Measurements from ENCODE around the gene PTPN13. TPM values are rescaled to one million over a fixed set of nuclear protein-coding genes. Genes with fewer than 3 reads are reported as not detected.

The PTPN13 gene
- total RNA-seq, 1 experiment from 2014 or later, result 12.1 TPM

DNA sequence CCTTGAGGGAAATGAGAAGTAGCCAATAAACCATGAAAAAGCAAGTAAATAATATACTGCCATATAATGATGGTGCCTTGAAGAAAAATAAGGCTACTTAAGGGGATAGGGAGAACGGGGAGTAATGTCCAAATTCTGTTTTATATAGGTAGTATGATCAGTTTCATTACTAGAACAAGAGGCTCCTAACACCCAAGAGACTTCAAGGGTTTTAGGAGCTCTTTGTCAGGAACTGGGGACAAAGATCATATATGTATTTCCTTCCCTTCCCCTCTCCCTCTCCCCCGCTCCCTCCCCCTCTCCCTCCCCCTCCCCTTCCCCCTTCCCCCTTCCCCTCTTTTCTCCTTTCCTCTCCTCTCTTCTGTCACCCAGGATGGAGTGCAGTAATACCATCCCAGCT, 127.3 kb downstream of the PTPN13 start:
- no peak for DNase-seq
- no peak for ATAC-seq
- Histone ChIP-seq H3K79me2 (ENCODE audit: low read length) (no peaks in the 10 kb centered on the region), H2AFZ (ENCODE audit: low read length) (no peak overlapping the region), H3K4me2 (ENCODE audit: low read length) (no peak overlapping the region), H4K20me1 (ENCODE audit: low read length) (no peaks in the 10 kb centered on the region), H3F3A (ENCODE audit: low read length, unreplicated experiment) (no peaks in the 10 kb centered on the region), H3K27ac (ENCODE audit: low read length) (no peak overlapping the region), H3K4me1 (ENCODE audit: insufficient read depth, low read length) (peaks cover 12% of the 10 kb centered on the region), H3K4me3 (ENCODE audit: low read length) (no peak overlapping the region), H3K9me2 (replicated peaks; ENCODE audit: low read length) (no peaks in the 10 kb centered on the region), H3K27me3 (ENCODE audit: low read length) (no peaks in the 10 kb centered on the region), H3K36me3 (ENCODE audit: low read depth, low read length) (no peaks in the 10 kb centered on the region), H3K9ac (ENCODE audit: low read length) (no peak overlapping the region), H3K9me3 (ENCODE audit: low read length) (no peaks in the 10 kb centered on the region)
- CTCF ChIA-PET, result no interaction called here
- intact Hi-C loops (cut with micrococcal nuclease), result loop anchor here (10.0 kb wide), 1 partner anchor 127 kb away; the partner anchor contains the start of gene PTPN13
- TF ChIP-seq EZH2 (IDR thresholded peaks at IDR 0.05; ENCODE audit: low read length, unreplicated experiment) (no peak), EZH2phosphoT487 (IDR thresholded peaks at IDR 0.05; ENCODE audit: borderline replicate concordance, low read length) (no peak)
- TF ChIP-seq, protein P1, sequence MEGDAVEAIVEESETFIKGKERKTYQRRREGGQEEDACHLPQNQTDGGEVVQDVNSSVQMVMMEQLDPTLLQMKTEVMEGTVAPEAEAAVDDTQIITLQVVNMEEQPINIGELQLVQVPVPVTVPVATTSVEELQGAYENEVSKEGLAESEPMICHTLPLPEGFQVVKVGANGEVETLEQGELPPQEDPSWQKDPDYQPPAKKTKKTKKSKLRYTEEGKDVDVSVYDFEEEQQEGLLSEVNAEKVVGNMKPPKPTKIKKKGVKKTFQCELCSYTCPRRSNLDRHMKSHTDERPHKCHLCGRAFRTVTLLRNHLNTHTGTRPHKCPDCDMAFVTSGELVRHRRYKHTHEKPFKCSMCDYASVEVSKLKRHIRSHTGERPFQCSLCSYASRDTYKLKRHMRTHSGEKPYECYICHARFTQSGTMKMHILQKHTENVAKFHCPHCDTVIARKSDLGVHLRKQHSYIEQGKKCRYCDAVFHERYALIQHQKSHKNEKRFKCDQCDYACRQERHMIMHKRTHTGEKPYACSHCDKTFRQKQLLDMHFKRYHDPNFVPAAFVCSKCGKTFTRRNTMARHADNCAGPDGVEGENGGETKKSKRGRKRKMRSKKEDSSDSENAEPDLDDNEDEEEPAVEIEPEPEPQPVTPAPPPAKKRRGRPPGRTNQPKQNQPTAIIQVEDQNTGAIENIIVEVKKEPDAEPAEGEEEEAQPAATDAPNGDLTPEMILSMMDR (conservative IDR thresholded peaks at IDR 0.05; ENCODE audit: low read depth, low read length), result no peak
- no TSS peak for BruUV-seq (replicated peaks)
- POLR2A ChIA-PET (ENCODE audit: unreplicated experiment), result interaction anchor here (0.6 kb wide), 2 partner anchors 171 to 208 kb away, joined by 3 to 23 read pairs; no protein-coding TSS in a partner anchor

DNA sequence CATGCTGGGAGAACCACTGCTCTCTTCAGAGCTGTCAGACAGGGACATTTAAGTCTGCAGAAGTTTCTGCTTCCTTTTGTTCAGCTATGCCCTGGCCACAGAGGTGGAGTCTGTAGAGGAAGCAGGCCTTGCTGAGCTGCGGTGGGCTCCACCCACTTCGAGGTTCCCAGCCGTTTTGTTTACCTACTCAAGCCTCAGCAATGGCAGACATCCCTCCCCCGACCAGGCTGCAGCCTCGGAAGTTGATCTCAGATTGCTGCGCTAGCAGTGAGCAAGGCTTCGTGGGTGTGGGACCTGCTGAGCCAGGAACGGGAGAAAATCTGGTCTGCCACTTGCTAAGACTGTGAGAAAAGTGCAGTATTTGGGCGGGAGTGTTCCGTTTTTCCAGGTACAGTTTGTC, 136.2 kb downstream of the PTPN13 start:
- CTCF ChIA-PET, result no interaction called here
- no peak overlapping the region for H3K9ac ChIP-seq (ENCODE audit: low read length)
- no peaks in the 10 kb centered on the region for H3F3A ChIP-seq (ENCODE audit: low read length, unreplicated experiment)
- BruUV-seq (replicated peaks), result no TSS peak
- H3K4me1 ChIP-seq (ENCODE audit: insufficient read depth, low read length), result no peaks in the 10 kb centered on the region
- H3K9me3 ChIP-seq (ENCODE audit: low read length), result no peaks in the 10 kb centered on the region
- ATAC-seq (no peak), DNase-seq (no peak)
- H3K79me2 ChIP-seq (ENCODE audit: low read length), result no peaks in the 10 kb centered on the region
- no peak overlapping the region for H3K4me3 ChIP-seq (ENCODE audit: low read length)
- no peaks in the 10 kb centered on the region for H4K20me1 ChIP-seq (ENCODE audit: low read length)
- no peaks in the 10 kb centered on the region for H3K36me3 ChIP-seq (ENCODE audit: low read depth, low read length)
- H3K27me3 ChIP-seq (ENCODE audit: low read length), result no peaks in the 10 kb centered on the region
- POLR2A ChIA-PET (ENCODE audit: unreplicated experiment), result no interaction called here
- H3K9me2 ChIP-seq (replicated peaks; ENCODE audit: low read length), result no peaks in the 10 kb centered on the region
- no peak for TF ChIP-seq EZH2phosphoT487 (IDR thresholded peaks at IDR 0.05; ENCODE audit: borderline replicate concordance, low read length)
- no peak overlapping the region for H3K27ac ChIP-seq (ENCODE audit: low read length)
- intact Hi-C loops (cut with micrococcal nuclease), result no loop called here
- no peak overlapping the region for H3K4me2 ChIP-seq (ENCODE audit: low read length)
- H2AFZ ChIP-seq (ENCODE audit: low read length), result no peak overlapping the region

DNA sequence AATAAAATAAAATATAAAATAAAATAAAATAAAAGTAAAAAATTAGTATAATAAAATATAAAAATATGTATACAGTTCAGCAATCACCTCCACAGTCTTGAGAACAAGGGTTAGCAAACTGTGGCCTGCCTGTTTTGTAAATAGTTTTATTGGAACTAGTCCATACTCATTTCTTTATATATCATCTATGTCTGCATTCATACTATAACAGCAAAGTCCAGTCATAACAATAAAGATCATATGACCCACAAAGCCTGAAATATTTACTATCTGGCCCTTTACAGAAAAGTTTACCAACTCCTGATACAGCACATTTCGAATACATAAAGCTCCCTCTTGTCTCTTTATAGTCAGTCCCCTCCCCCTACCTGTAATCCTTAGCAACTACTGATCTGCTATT, 143.1 kb downstream of the PTPN13 start:
- no peak overlapping the region for H3K4me2 ChIP-seq (ENCODE audit: low read length)
- H3F3A ChIP-seq (ENCODE audit: low read length, unreplicated experiment), result no peaks in the 10 kb centered on the region
- H3K79me2 ChIP-seq (ENCODE audit: low read length), result no peaks in the 10 kb centered on the region
- ATAC-seq (no peak), DNase-seq (no peak)
- no peak overlapping the region for H3K27ac ChIP-seq (ENCODE audit: low read length)
- H2AFZ ChIP-seq (ENCODE audit: low read length), result no peak overlapping the region
- H3K4me3 ChIP-seq (ENCODE audit: low read length), result no peak overlapping the region
- TF ChIP-seq EZH2phosphoT487 (IDR thresholded peaks at IDR 0.05; ENCODE audit: borderline replicate concordance, low read length), result no peak
- TF ChIP-seq, protein P1 (conservative IDR thresholded peaks at IDR 0.05; ENCODE audit: low read depth, low read length), result no peak
- no peak for TF ChIP-seq EZH2 (IDR thresholded peaks at IDR 0.05; ENCODE audit: low read length, unreplicated experiment)
- ChIA-PET CTCF (no interaction called here), POLR2A (ENCODE audit: unreplicated experiment) (no interaction called here)
- no peaks in the 10 kb centered on the region for H3K9me3 ChIP-seq (ENCODE audit: low read length)
- intact Hi-C loops (cut with micrococcal nuclease), result no loop called here
- H3K9ac ChIP-seq (ENCODE audit: low read length), result no peak overlapping the region
- no peaks in the 10 kb centered on the region for H3K4me1 ChIP-seq (ENCODE audit: insufficient read depth, low read length)
- H3K9me2 ChIP-seq (replicated peaks; ENCODE audit: low read length), result no peaks in the 10 kb centered on the region
- H4K20me1 ChIP-seq (ENCODE audit: low read length), result no peaks in the 10 kb centered on the region
- no peaks in the 10 kb centered on the region for H3K27me3 ChIP-seq (ENCODE audit: low read length)
- H3K36me3 ChIP-seq (ENCODE audit: low read depth, low read length), result peaks cover 10% of the 10 kb centered on the region; the same call in 1 of the 2 replicates
- BruUV-seq (replicated peaks), result no TSS peak
